H1 (cell line): ENCODE results near the gene FBN2. TPM values are rescaled to one million over a fixed set of nuclear protein-coding genes. Genes with fewer than 3 reads are reported as not detected.

Source experiments
- ASH2L ChIP-seq: fragments of 200-600, 300-600 bp; sonication (generic); IDR thresholded peaks from one replicate; pipeline ENCODE4 v1.7.1; 2017; ENCODE audit warnings: low read length
- CHD2 ChIP-seq: IDR thresholded peaks from 2 replicates; pipeline ENCODE4 v1.6.1; 2012; ENCODE audit warnings: low read length, improper control_type of control experiment
- CTBP2 ChIP-seq: IDR thresholded peaks from 2 replicates; pipeline ENCODE4 v1.7.0; 2011; ENCODE audit warnings: borderline replicate concordance, mild to moderate bottlenecking, moderate library complexity, mixed read lengths, low read length; ENCODE audit not compliant: insufficient read depth, insufficient read length
- EZH2 ChIP-seq: fragments of 200-600 bp; sonication (generic); IDR thresholded peaks from 2 replicates; pipeline ENCODE4 v1.7.1; 2012; ENCODE audit warnings: low read depth, mild to moderate bottlenecking, moderate library complexity, low read length, inconsistent platforms; ENCODE audit not compliant: severe bottlenecking
- PHF8 ChIP-seq: fragments of 200-600 bp; sonication (generic); conservative IDR thresholded peaks from 2 replicates; pipeline ENCODE4 v1.7.1; 2012; ENCODE audit warnings: low read depth, mild to moderate bottlenecking, inconsistent platforms, low read length, moderate library complexity
- TCF12 ChIP-seq: IDR thresholded peaks from 2 replicates; pipeline ENCODE4 v1.6.1; 2011; ENCODE audit warnings: low read depth, mild to moderate bottlenecking, low read length
- ZNF274 ChIP-seq: IDR thresholded peaks from 2 replicates; pipeline ENCODE4 v1.7.0; 2012; ENCODE audit warnings: low read length, borderline replicate concordance; ENCODE audit errors: extremely low read depth
- polyA plus RNA-seq, 7 experiments: library from polyadenylated mRNA; depleted of rRNA in 3 of 7; stranded (reverse) in 5 of 7; unstranded in 2 of 7; fragments of >200 nt in 5 of 7; fragments of 200-250 nt in 2 of 7; gene quantifications; 1 replicate in 5 of 7; 2 replicates in 1 of 7; 4 replicates in 1 of 7; pipeline versions ENCODE4 v1.2.1 to v1.2.3, GENCODE V29; 2011 to 2013; ENCODE audit warnings: missing spikeins in 2 of 7, mixed read lengths in 2 of 7
- total RNA-seq: library from RNA; stranded (reverse); fragmentation: NEBNext Ultra II Directional; extraction: Animal tissue kit (Norgen Biotek cat#: 25700); gene quantifications from 2 replicates; pipeline ENCODE4 v1.2.1, GENCODE V29; 2021
- TF ChIP-seq, protein P1 (sequence below): IDR thresholded peaks from 2 replicates; pipeline ENCODE4 v1.6.1; 2011; ENCODE audit warnings: low read length, improper control_type of control experiment

FBN2 gene
- total and polyA plus RNA-seq, 2 of the 8 experiments (the other 6 are each of a cell fraction or from before 2014, with no cell fraction given), result 14.1 to 16.3 TPM

DNA sequence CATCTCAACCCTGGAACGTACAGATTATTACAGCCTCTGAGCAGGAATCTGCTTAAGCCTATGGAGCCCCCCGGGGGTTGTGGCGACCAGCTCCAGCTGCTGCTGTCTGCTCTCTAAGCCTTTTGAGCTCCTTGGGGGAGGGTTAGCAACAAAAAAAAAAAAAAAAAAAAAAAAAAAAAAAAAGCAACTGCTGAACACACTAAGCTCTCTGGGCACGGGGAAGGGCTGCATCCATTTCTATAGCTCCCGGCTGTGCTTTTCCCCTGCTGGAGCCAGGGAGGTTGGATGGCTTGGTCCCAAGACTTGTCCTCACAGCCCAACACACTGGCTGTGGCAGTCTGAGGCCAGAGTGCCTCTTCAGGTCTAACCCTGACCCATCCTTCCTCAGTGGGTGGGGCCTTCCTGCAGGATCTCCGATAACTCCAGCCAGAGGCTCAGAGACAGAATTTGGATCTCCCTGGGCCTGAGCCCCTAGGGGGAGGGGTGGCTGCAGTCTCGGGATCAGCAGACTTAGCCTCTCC lies 82.1 kb downstream of the FBN2 start (continued):
- TF ChIP-seq EZH2 (no peak), PHF8 (no peak), TCF12 (no peak), ZNF274 (no peak), CHD2 (no peak), ASH2L (no peak), CTBP2 (no peak)
- TF ChIP-seq, protein P1, sequence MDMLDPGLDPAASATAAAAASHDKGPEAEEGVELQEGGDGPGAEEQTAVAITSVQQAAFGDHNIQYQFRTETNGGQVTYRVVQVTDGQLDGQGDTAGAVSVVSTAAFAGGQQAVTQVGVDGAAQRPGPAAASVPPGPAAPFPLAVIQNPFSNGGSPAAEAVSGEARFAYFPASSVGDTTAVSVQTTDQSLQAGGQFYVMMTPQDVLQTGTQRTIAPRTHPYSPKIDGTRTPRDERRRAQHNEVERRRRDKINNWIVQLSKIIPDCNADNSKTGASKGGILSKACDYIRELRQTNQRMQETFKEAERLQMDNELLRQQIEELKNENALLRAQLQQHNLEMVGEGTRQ, result no peak
